ENCODE data around the gene DAZAP2.

Gene DAZAP2

DNA sequence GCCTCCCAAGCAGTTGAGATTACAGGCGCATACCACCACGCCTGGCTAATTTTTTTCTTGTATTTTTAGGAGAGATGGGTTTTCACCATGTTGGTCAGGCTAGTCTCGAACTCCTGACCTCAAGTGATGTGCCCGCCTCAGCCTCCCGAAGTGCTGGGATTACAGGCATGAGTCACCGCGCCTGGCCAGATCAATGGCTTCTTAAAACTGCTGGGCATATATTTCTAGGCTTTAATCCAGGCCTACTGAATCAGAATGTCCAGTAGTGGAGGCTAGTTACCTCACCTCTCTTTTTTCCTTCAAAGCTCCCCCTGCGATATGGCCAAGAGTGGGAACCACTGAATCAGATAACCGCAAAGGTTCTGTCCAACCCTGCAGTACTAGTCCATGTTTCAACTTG, 37.8 kb upstream of the DAZAP2 start:
- peaks cover 0 to 4% of the 10 kb centered on the region in 2 experiments; a peak in 2 of 3 replicates for H3K36me3 ChIP-seq (ENCODE audit: control insufficient read depth in 2 of 2, insufficient read depth in 1 of 2, low read length in 2 of 2)

DNA sequence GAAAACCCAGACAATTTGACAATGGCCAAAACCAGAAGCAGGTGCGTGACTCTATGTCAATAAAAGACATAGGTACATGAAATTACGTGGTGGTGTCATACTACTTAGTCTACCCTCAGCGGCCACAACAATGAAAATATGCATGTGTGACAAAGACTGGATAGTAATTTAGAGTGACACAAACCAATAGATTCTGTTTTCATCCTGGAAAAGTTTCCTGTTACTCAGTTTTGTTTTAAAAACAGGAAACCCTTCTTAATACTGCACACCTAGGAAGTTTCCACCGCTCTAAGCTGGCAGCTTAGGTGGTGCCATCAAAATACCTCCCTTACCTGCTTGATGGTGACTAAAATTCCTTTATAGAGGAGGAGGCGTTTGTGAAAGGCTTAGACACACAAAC, 35.9 kb upstream of the DAZAP2 start:
- CTCF ChIA-PET, result no interaction called here
- no peaks in the 10 kb centered on the region for H3K4me1 ChIP-seq (ENCODE audit: control insufficient read depth, insufficient read depth, low read length)
- TF ChIP-seq ZNF311 (tag by site-specific recombination; IDR thresholded peaks at IDR 0.05; ENCODE audit: borderline replicate concordance) (no peak), ZNF558 (tag by site-specific recombination; IDR thresholded peaks at IDR 0.05) (no peak), ZNF521 (tag by site-specific recombination; IDR thresholded peaks at IDR 0.05) (no peak), ZNF660 (tag by site-specific recombination; IDR thresholded peaks at IDR 0.05) (no peak), ZNF350 (tag by site-specific recombination; IDR thresholded peaks at IDR 0.05) (no peak), YY1 (tag by site-specific recombination; IDR thresholded peaks at IDR 0.05) (no peak), ZNF324 (tag by site-specific recombination; IDR thresholded peaks at IDR 0.05) (no peak), ZSCAN30 (tag by site-specific recombination; IDR thresholded peaks at IDR 0.05) (no peak), ZEB2 (tag by site-specific recombination; IDR thresholded peaks at IDR 0.05) (no peak), KLF9 (tag by site-specific recombination; IDR thresholded peaks at IDR 0.05; ENCODE audit: low read depth) (no peak)
- TF ChIP-seq, protein P1, sequence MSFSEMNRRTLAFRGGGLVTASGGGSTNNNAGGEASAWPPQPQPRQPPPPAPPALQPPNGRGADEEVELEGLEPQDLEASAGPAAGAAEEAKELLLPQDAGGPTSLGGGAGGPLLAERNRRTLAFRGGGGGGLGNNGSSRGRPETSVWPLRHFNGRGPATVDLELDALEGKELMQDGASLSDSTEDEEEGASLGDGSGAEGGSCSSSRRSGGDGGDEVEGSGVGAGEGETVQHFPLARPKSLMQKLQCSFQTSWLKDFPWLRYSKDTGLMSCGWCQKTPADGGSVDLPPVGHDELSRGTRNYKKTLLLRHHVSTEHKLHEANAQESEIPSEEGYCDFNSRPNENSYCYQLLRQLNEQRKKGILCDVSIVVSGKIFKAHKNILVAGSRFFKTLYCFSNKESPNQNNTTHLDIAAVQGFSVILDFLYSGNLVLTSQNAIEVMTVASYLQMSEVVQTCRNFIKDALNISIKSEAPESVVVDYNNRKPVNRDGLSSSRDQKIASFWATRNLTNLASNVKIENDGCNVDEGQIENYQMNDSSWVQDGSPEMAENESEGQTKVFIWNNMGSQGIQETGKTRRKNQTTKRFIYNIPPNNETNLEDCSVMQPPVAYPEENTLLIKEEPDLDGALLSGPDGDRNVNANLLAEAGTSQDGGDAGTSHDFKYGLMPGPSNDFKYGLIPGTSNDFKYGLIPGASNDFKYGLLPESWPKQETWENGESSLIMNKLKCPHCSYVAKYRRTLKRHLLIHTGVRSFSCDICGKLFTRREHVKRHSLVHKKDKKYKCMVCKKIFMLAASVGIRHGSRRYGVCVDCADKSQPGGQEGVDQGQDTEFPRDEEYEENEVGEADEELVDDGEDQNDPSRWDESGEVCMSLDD (tag by site-specific recombination; IDR thresholded peaks at IDR 0.05), result no peak
- TF ChIP-seq, protein P2, sequence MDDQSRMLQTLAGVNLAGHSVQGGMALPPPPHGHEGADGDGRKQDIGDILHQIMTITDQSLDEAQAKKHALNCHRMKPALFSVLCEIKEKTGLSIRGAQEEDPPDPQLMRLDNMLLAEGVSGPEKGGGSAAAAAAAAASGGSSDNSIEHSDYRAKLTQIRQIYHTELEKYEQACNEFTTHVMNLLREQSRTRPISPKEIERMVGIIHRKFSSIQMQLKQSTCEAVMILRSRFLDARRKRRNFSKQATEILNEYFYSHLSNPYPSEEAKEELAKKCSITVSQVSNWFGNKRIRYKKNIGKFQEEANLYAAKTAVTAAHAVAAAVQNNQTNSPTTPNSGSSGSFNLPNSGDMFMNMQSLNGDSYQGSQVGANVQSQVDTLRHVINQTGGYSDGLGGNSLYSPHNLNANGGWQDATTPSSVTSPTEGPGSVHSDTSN (CRISPR knock-in tag; IDR thresholded peaks at IDR 0.05), result no peak
- TF ChIP-seq, protein P3, sequence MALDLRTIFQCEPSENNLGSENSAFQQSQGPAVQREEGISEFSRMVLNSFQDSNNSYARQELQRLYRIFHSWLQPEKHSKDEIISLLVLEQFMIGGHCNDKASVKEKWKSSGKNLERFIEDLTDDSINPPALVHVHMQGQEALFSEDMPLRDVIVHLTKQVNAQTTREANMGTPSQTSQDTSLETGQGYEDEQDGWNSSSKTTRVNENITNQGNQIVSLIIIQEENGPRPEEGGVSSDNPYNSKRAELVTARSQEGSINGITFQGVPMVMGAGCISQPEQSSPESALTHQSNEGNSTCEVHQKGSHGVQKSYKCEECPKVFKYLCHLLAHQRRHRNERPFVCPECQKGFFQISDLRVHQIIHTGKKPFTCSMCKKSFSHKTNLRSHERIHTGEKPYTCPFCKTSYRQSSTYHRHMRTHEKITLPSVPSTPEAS (tag by site-specific recombination; IDR thresholded peaks at IDR 0.05), result no peak
- H3K4me3 ChIP-seq (ENCODE audit: low read depth, low read length), result no peak overlapping the region
- H3K9me3 ChIP-seq (ENCODE audit: control insufficient read depth, insufficient read depth, low read depth, low read length), result no peaks in the 10 kb centered on the region
- no peak overlapping the region for H3K27ac ChIP-seq (ENCODE audit: extremely low read depth, low read depth, low read length)
- POLR2A ChIA-PET, result no interaction called here
- peaks cover 0 to 6% of the 10 kb centered on the region in 2 experiments; a peak in 2 of 3 replicates for H3K36me3 ChIP-seq (ENCODE audit: control insufficient read depth in 2 of 2, insufficient read depth in 1 of 2, low read length in 2 of 2)

More for the DNA sequence above, 37.8 kb upstream of the DAZAP2 start:
- Histone ChIP-seq H3K4me3 (ENCODE audit: low read depth, low read length) (no peak overlapping the region), H3K4me1 (ENCODE audit: control insufficient read depth, insufficient read depth, low read length) (no peaks in the 10 kb centered on the region), H3K9me3 (ENCODE audit: control insufficient read depth, insufficient read depth, low read depth, low read length) (no peaks in the 10 kb centered on the region), H3K27ac (ENCODE audit: extremely low read depth, low read depth, low read length) (no peak overlapping the region)
- TF ChIP-seq ZNF76 (tag by site-specific recombination; IDR thresholded peaks at IDR 0.05; ENCODE audit: borderline replicate concordance, low read depth), result no peak
- TF ChIP-seq FEZF1 (tag by site-specific recombination; IDR thresholded peaks at IDR 0.05), result no peak
- no peak for TF ChIP-seq ZFP69B (tag by site-specific recombination; IDR thresholded peaks at IDR 0.05)
- TF ChIP-seq, protein P4, sequence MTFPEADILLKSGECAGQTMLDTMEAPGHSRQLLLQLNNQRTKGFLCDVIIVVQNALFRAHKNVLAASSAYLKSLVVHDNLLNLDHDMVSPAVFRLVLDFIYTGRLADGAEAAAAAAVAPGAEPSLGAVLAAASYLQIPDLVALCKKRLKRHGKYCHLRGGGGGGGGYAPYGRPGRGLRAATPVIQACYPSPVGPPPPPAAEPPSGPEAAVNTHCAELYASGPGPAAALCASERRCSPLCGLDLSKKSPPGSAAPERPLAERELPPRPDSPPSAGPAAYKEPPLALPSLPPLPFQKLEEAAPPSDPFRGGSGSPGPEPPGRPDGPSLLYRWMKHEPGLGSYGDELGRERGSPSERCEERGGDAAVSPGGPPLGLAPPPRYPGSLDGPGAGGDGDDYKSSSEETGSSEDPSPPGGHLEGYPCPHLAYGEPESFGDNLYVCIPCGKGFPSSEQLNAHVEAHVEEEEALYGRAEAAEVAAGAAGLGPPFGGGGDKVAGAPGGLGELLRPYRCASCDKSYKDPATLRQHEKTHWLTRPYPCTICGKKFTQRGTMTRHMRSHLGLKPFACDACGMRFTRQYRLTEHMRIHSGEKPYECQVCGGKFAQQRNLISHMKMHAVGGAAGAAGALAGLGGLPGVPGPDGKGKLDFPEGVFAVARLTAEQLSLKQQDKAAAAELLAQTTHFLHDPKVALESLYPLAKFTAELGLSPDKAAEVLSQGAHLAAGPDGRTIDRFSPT (tag by site-specific recombination; IDR thresholded peaks at IDR 0.05), result no peak
- no peak for TF ChIP-seq KLF10 (tag by site-specific recombination; IDR thresholded peaks at IDR 0.05)
- TF ChIP-seq ZNF133 (tag by site-specific recombination; IDR thresholded peaks at IDR 0.05), result no peak
- no peak for TF ChIP-seq ZNF221 (tag by site-specific recombination; IDR thresholded peaks at IDR 0.05; ENCODE audit: borderline replicate concordance)
- TF ChIP-seq ZNF175 (tag by site-specific recombination; IDR thresholded peaks at IDR 0.05), result no peak
- TF ChIP-seq ZNF571 (tag by site-specific recombination; IDR thresholded peaks at IDR 0.05), result no peak
- TF ChIP-seq ZNF707 (tag by site-specific recombination; IDR thresholded peaks at IDR 0.05), result no peak
- ChIA-PET CTCF (interaction anchor here (0.6 to 1.1 kb wide), 2 partner anchors 17 to 141 kb away, joined by 3 to 4 read pairs; no protein-coding TSS in a partner anchor), POLR2A (no interaction called here)

All from HEK293 (cell line).